Measurements from ENCODE around the gene OR4C46. TPM values are rescaled to one million over a fixed set of nuclear protein-coding genes. Genes with fewer than 3 reads are reported as not detected.
"Not testable (repeated sequence)": the region's sequence is repeated elsewhere in the genome, so short reads cannot be mapped to it uniquely, and the experiment has no call there.

OR4C46 gene
- polyA plus RNA-seq (ENCODE audit: insufficient read length) = not detected

GRCh38 chr11:54603898-54604297 lies at the start of gene OR4C46:
Gene OR4C46, minus strand, starts transcription at chr11:54603998. Its CDS starts 0 bp downstream, at chr11:54603998.
- no peak for DNase-seq

GRCh38 chr11:54645606-54646005 lies 41.8 kb upstream of the OR4C46 start:
- not testable (repeated sequence) for DNase-seq

- not testable (repeated sequence) for DNase-seq
Observed at GRCh38 chr11:54561439-54561838, 42.4 kb downstream of the OR4C46 start.

GRCh38 chr11:54558919-54559318 lies 44.9 kb downstream of the OR4C46 start:
- DNase-seq = no peak

GRCh38 chr11:54558407-54558806 lies 45.4 kb downstream of the OR4C46 start:
- DNase-seq = no peak

Other genes starting within 250 kb of the OR4C46 start
- gene OR4A5, start 102.8 kb upstream of the OR4C46 start, polyA plus RNA-seq (ENCODE audit: insufficient read length) = not detected